Measurements from ENCODE around the gene LRG1. TPM values are rescaled to one million over a fixed set of nuclear protein-coding genes. Genes with fewer than 3 reads are reported as not detected.

The LRG1 gene
- total and polyA plus RNA-seq, 4 donors: 0.75 to 2.8 (median 1.4) TPM

GRCh38 chr19:4519521-4520277 is 20.1 kb downstream of the LRG1 start:
- no peaks in the 10 kb centered on the region for H3K36me3 ChIP-seq (ENCODE audit: control insufficient read depth in 1 of 2, insufficient read depth in 2 of 2, low read length in 1 of 2)
- H3K27ac ChIP-seq (ENCODE audit: low read depth in 1 of 2, low read length in 2 of 2): no peak overlapping the region
- ATAC-seq (ENCODE audit: low FRiP score) (peak; percentile 19), DNase-seq (no peak)
- intact Hi-C loops (cut with DNase I): loop anchor here (5.0 to 10.0 kb wide), 2 partner anchors 252 to 255 kb away; no protein-coding TSS in a partner anchor
- H3K9me3 ChIP-seq (ENCODE audit: control insufficient read depth, low read length): no peaks in the 10 kb centered on the region
- 35 to 47% methylated on average over 9 of the region's 9 CpGs for WGBS, 2 donors
- H3K4me3 ChIP-seq (ENCODE audit: low read length in 2 of 2): no peak overlapping the region
- no peaks in the 10 kb centered on the region for H3K27me3 ChIP-seq (ENCODE audit: control insufficient read depth in 1 of 2, insufficient read depth in 2 of 2, low read length in 1 of 2)
- no peaks in the 10 kb centered on the region for H3K4me1 ChIP-seq (ENCODE audit: control insufficient read depth in 1 of 2, insufficient read depth in 2 of 2, low read length in 2 of 2)

GRCh38 chr19:4519172-4519496 is 20.7 kb downstream of the LRG1 start:
- 87 to 98% methylated on average over 5 to 6 of the region's 6 CpGs for WGBS, 2 donors
- DNase-seq: no peak
- H3K27ac ChIP-seq (ENCODE audit: low read depth in 1 of 2, low read length in 2 of 2): no peak overlapping the region
- intact Hi-C loops (cut with DNase I): no loop called here
- H3K27me3 ChIP-seq (ENCODE audit: control insufficient read depth in 1 of 2, insufficient read depth in 2 of 2, low read length in 1 of 2): no peaks in the 10 kb centered on the region
- no peaks in the 10 kb centered on the region for H3K36me3 ChIP-seq (ENCODE audit: control insufficient read depth in 1 of 2, insufficient read depth in 2 of 2, low read length in 1 of 2)
- H3K4me3 ChIP-seq (ENCODE audit: low read length in 2 of 2): no peak overlapping the region
- H3K9me3 ChIP-seq (ENCODE audit: control insufficient read depth, low read length): no peaks in the 10 kb centered on the region
- no peak for ATAC-seq (ENCODE audit: low FRiP score)
- no peaks in the 10 kb centered on the region for H3K4me1 ChIP-seq (ENCODE audit: control insufficient read depth in 1 of 2, insufficient read depth in 2 of 2, low read length in 2 of 2)

DNA sequence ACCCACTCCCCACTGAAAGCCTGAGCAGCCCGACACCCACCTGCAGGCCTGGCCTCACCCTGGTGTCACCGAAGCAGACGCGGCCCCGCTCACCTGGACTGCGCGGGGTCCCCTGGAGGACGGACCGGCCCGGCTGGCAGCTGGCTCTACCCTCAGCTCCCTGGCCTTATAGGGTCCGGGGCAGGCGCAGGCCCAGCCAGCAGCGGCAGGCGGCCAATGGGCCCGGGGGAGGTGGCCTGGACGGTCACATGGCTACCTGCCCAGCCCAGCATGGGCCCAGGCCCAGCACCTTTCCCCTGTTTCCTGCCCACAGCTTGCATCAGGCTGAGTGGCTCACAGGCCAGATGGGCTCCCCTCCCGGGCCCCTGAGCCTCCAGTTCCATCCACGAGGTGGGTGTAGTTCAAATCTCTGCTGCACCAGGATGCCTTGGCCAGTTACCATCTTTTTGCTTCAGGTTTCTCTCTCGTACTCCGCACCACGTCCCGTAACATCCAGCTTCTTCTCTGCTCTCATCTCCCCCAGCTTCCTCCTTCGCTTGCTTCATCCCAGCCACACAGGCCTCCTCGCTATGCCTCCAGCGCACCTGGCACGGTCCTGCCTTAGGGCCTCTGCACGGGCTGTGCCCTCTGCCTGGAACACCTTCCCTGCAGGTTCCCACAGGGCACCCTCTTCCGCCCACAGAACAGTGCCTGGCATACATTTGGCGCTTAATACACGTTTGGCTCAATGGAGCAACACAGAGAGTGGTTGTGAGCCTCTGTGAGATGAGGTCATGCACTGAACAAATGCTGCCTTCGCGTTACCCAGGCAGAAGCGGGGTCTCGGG is 21.3 kb downstream of the LRG1 start, which contains the start of gene PLIN4:
Gene PLIN4, minus strand, starts transcription at position 142 of the 827 bp plus-strand sequence. CDS start 214 bp downstream, outside the sequence.
- ATAC-seq (ENCODE audit: low FRiP score) (peak; percentile 78), DNase-seq (peak in 1 of 2 donors; percentile 86)
- Histone ChIP-seq H3K27me3 (ENCODE audit: control insufficient read depth in 1 of 2, insufficient read depth in 2 of 2, low read length in 1 of 2) (no peaks in the 10 kb centered on the region), H3K4me1 (ENCODE audit: control insufficient read depth in 1 of 2, insufficient read depth in 2 of 2, low read length in 2 of 2) (no peaks in the 10 kb centered on the region), H3K36me3 (ENCODE audit: control insufficient read depth in 1 of 2, insufficient read depth in 2 of 2, low read length in 1 of 2) (no peaks in the 10 kb centered on the region), H3K27ac (ENCODE audit: low read depth in 1 of 2, low read length in 2 of 2) (no peak within 1 kb of the TSS), H3K4me3 (ENCODE audit: low read length in 2 of 2) (no peak within 1 kb of the TSS), H3K9me3 (ENCODE audit: control insufficient read depth, low read length) (no peaks in the 10 kb centered on the region)
- WGBS, 2 donors: 37 to 38% methylated on average over 34 of the region's 34 CpGs
- intact Hi-C loops (cut with DNase I): no loop called here

GRCh38 chr19:4517451-4518057 is 22.3 kb downstream of the LRG1 start:
- H3K4me3 ChIP-seq (ENCODE audit: low read length in 2 of 2): no peak overlapping the region
- no peaks in the 10 kb centered on the region for H3K4me1 ChIP-seq (ENCODE audit: control insufficient read depth in 1 of 2, insufficient read depth in 2 of 2, low read length in 2 of 2)
- intact Hi-C loops (cut with DNase I): no loop called here
- H3K36me3 ChIP-seq (ENCODE audit: control insufficient read depth in 1 of 2, insufficient read depth in 2 of 2, low read length in 1 of 2): no peaks in the 10 kb centered on the region
- H3K9me3 ChIP-seq (ENCODE audit: control insufficient read depth, low read length): no peaks in the 10 kb centered on the region
- no peaks in the 10 kb centered on the region for H3K27me3 ChIP-seq (ENCODE audit: control insufficient read depth in 1 of 2, insufficient read depth in 2 of 2, low read length in 1 of 2)
- DNase-seq (no peak), ATAC-seq (ENCODE audit: low FRiP score) (no peak)
- H3K27ac ChIP-seq (ENCODE audit: low read depth in 1 of 2, low read length in 2 of 2): no peak overlapping the region
- WGBS, 2 donors: 82 to 85% methylated on average over 23 to 24 of the region's 24 CpGs

DNA sequence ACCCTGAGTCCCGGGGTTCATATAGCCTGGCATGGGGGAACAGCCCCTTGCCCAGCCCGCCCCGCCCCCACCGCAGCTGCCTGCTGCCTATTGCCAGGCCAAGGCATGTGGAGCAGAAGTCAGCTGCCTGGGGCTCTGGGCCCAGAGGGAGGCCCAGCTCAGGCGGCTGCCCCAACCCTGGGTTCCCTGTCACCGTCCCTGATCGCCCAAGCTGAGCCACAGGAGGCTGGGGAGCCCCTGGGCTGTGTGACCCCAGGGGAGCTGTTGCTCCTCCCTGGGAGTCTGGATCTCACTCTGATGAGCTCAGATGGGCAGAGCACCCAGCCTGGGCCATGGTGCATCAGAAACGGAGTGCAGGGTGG is 22.9 kb downstream of the LRG1 start:
- 37 to 46% methylated on average over 8 of the region's 8 CpGs for WGBS, 2 donors
- ATAC-seq (ENCODE audit: low FRiP score): no peak
- Histone ChIP-seq H3K4me3 (ENCODE audit: low read length in 2 of 2) (no peak overlapping the region), H3K9me3 (ENCODE audit: control insufficient read depth, low read length) (no peaks in the 10 kb centered on the region), H3K27me3 (ENCODE audit: control insufficient read depth in 1 of 2, insufficient read depth in 2 of 2, low read length in 1 of 2) (no peaks in the 10 kb centered on the region), H3K36me3 (ENCODE audit: control insufficient read depth in 1 of 2, insufficient read depth in 2 of 2, low read length in 1 of 2) (no peaks in the 10 kb centered on the region), H3K27ac (ENCODE audit: low read depth in 1 of 2, low read length in 2 of 2) (no peak overlapping the region), H3K4me1 (ENCODE audit: control insufficient read depth in 1 of 2, insufficient read depth in 2 of 2, low read length in 2 of 2) (no peaks in the 10 kb centered on the region)
- DNase-seq: no peak
- intact Hi-C loops (cut with DNase I): no loop called here

DNA sequence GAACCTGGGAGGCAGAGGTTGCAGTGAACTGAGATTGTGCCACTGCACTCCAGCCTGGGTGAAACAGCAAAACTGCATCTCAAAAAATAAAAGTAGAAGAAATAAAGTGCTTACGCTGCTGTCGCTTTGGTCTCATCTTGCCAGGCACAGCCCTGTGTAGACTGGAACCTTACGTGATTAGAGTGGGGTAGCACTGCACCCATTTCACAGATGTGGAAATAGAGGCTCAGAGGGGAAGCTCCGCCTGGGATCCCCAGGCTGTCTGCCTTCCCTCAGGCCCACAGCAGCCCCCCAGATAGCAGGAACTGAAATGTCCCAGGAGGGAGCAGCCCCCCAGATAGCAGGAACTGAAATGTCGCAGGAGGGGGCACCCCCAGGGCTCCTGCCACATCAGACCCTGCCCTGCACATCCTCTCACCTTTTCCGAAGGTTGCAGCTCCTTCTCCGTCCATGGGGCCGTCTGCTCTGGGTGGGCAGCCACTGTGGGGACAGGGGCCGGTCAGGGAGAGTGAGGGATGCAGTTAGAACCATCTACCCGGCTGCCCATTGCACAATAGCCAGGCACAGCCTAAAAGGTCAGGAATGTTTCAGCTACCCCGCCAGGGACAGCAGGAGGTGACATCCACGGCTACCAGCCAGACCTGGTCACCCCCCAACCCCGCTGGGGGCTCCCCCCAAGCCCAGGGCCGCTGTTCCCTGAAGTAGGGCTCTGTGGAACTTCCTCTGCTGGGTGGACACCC is 23.5 kb downstream of the LRG1 start:
- DNase-seq (no peak), ATAC-seq (ENCODE audit: low FRiP score) (no peak)
- no peak overlapping the region for H3K4me3 ChIP-seq (ENCODE audit: low read length in 2 of 2)
- intact Hi-C loops (cut with DNase I): no loop called here
- H3K4me1 ChIP-seq (ENCODE audit: control insufficient read depth in 1 of 2, insufficient read depth in 2 of 2, low read length in 2 of 2): no peaks in the 10 kb centered on the region
- H3K36me3 ChIP-seq (ENCODE audit: control insufficient read depth in 1 of 2, insufficient read depth in 2 of 2, low read length in 1 of 2): no peaks in the 10 kb centered on the region
- WGBS, 2 donors: 72 to 76% methylated on average over 14 of the region's 14 CpGs
- H3K27me3 ChIP-seq (ENCODE audit: control insufficient read depth in 1 of 2, insufficient read depth in 2 of 2, low read length in 1 of 2): no peaks in the 10 kb centered on the region
- H3K27ac ChIP-seq (ENCODE audit: low read depth in 1 of 2, low read length in 2 of 2): no peak overlapping the region
- H3K9me3 ChIP-seq (ENCODE audit: control insufficient read depth, low read length): no peaks in the 10 kb centered on the region

DNA sequence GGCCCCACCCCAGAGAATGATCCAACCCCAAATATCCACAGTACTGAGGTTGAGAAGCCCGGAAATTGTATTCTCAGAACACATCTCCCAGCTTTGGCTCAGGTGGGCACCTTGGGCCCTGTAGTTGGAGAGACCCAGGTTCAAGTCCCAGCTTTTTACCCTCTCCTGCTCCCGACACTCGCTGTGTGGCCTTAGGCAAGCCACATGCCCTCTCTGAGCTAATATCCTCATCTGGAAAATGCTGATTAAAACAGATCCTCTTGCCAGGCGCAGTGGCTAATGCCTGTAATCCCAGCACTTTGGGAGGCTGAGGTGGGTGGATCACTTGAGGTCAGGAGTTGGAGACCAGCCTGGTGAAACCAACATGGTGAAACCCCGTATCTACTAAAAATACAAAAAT is 24.1 kb downstream of the LRG1 start:
- Histone ChIP-seq H3K27me3 (ENCODE audit: control insufficient read depth in 1 of 2, insufficient read depth in 2 of 2, low read length in 1 of 2) (no peaks in the 10 kb centered on the region), H3K27ac (ENCODE audit: low read depth in 1 of 2, low read length in 2 of 2) (no peak overlapping the region), H3K4me1 (ENCODE audit: control insufficient read depth in 1 of 2, insufficient read depth in 2 of 2, low read length in 2 of 2) (no peaks in the 10 kb centered on the region), H3K9me3 (ENCODE audit: control insufficient read depth, low read length) (no peaks in the 10 kb centered on the region), H3K36me3 (ENCODE audit: control insufficient read depth in 1 of 2, insufficient read depth in 2 of 2, low read length in 1 of 2) (no peaks in the 10 kb centered on the region), H3K4me3 (ENCODE audit: low read length in 2 of 2) (no peak overlapping the region)
- intact Hi-C loops (cut with DNase I): no loop called here
- 88% methylated on average over 5 of the region's 5 CpGs for WGBS, 2 donors
- no peak for DNase-seq
- no peak for ATAC-seq (ENCODE audit: low FRiP score)

DNA sequence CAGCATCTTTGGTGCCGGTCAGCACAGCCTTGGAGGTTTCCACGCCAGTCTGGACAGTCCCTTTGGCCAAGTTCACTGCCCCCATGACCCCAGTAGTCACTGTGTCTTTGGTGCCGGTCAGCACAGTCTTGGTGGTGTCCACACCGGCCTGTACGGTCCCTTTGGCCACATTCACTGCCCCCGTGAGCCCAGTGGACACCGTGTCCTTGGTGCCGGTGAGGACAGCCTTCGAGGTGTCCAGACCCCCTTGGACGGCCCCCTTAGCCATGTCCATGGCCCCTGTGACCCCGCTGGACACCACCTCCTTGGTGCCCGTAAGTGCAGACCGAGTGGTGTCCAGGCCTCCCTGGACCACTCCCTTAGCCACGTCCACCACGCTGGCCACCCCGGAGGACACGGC is 26.6 kb downstream of the LRG1 start:
- Histone ChIP-seq H3K36me3 (ENCODE audit: control insufficient read depth in 1 of 2, insufficient read depth in 2 of 2, low read length in 1 of 2) (no peaks in the 10 kb centered on the region), H3K4me1 (ENCODE audit: control insufficient read depth in 1 of 2, insufficient read depth in 2 of 2, low read length in 2 of 2) (no peaks in the 10 kb centered on the region), H3K27me3 (ENCODE audit: control insufficient read depth in 1 of 2, insufficient read depth in 2 of 2, low read length in 1 of 2) (no peaks in the 10 kb centered on the region), H3K4me3 (ENCODE audit: low read length in 2 of 2) (no peak overlapping the region), H3K27ac (ENCODE audit: low read depth in 1 of 2, low read length in 2 of 2) (no peak overlapping the region), H3K9me3 (ENCODE audit: control insufficient read depth, low read length) (no peaks in the 10 kb centered on the region)
- intact Hi-C loops (cut with DNase I): no loop called here
- DNase-seq: no peak
- no peak for ATAC-seq (ENCODE audit: low FRiP score)
- 89 to 91% methylated on average over 17 of the region's 17 CpGs for WGBS, 2 donors

All from aorta (tissue), 5 donors.